Activated CD4-positive, alpha-beta memory T cell treated with anti-CD3 and anti-CD28 coated beads for 36 hours (primary cell): ENCODE measurements around the gene ABTB2. TPM values are rescaled to one million over a fixed set of nuclear protein-coding genes. Genes with fewer than 3 reads are reported as not detected.

Source experiments
- CTCF ChIA-PET: fragments of 350-600 bp; sonication (Branson Sonifier 250); formaldehyde crosslinking; loops from one replicate; lab custom pipeline; 2021; ENCODE audit warnings: antibody characterized with exemption, inconsistent platforms; lab: Charles Lee
- POLR2A ChIA-PET: fragments of 350-600 bp; sonication (Branson Sonifier 250); formaldehyde crosslinking; loops from one replicate; lab custom pipeline; 2021; ENCODE audit warnings: antibody characterized with exemption; lab: Charles Lee
- DNase-seq: peaks from one replicate; pipeline ENCODE4 v3.0.0-alpha.2; 2020
- H3K27ac Mint-ChIP-seq: one replicate; pipeline ENCODE4 v1.8.0; 2021; ENCODE audit warnings: mixed read lengths
- H3K27me3 Mint-ChIP-seq: one replicate; pipeline ENCODE4 v1.8.0; 2021; ENCODE audit warnings: mixed read lengths
- H3K36me3 Mint-ChIP-seq: one replicate; pipeline ENCODE4 v1.8.0; 2021; ENCODE audit warnings: mixed read lengths
- H3K4me1 Mint-ChIP-seq: one replicate; pipeline ENCODE4 v1.8.0; 2021; ENCODE audit warnings: low read depth, mixed read lengths
- H3K4me3 Mint-ChIP-seq: one replicate; pipeline ENCODE4 v1.8.0; 2021; ENCODE audit warnings: mild to moderate bottlenecking, mixed read lengths
- H3K9me3 Mint-ChIP-seq: one replicate; pipeline ENCODE4 v1.8.0; 2021; ENCODE audit warnings: mixed read lengths
- intact Hi-C: fragments of 100-400 bp; cut with micrococcal nuclease; formaldehyde crosslinking; loops from one replicate; pipeline ENCODE4 v1.15.1; 2023
- total RNA-seq, 2 experiments: library from RNA; stranded (reverse); gene quantifications; one replicate each; pipeline ENCODE4 v1.2.3, GENCODE V29; 2021

The ABTB2 gene
- total RNA-seq, 2 experiments from 2014 or later, result 1.8 to 1.9 TPM

DNA sequence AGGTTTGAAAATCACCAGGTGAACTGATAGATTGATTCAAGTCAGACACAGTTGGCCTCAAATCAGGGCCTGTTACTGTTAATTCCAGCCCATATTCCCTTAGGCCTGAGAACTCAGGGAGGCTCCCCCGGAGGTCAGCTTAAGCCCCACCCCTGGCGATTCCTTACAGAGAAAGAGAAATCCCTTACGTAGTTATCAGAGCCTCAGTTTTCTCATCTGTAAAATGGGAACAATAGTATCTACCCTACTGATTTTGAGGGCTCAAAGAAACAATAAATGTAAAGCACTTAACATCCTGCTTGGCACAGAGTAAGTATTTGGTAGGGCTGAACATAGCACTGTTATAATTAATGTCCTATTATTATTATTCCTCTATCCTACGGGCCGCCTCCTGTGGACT lies 158.3 kb downstream of the ABTB2 start:
- Mint-ChIP-seq H3K4me1 (peaks cover 15% of the 10 kb centered on the region), H3K27ac (no peak overlapping the region), H3K9me3 (no peaks in the 10 kb centered on the region), H3K36me3 (no peaks in the 10 kb centered on the region), H3K4me3 (no peak overlapping the region), H3K27me3 (peaks cover 3% of the 10 kb centered on the region)
- intact Hi-C loops, result no loop called here
- DNase-seq, result no peak
- CTCF ChIA-PET, result interaction anchor here (1.0 kb wide), 1 partner anchor 25 kb away, joined by 3 read pairs; no protein-coding TSS in a partner anchor
- POLR2A ChIA-PET, result no interaction called here

DNA sequence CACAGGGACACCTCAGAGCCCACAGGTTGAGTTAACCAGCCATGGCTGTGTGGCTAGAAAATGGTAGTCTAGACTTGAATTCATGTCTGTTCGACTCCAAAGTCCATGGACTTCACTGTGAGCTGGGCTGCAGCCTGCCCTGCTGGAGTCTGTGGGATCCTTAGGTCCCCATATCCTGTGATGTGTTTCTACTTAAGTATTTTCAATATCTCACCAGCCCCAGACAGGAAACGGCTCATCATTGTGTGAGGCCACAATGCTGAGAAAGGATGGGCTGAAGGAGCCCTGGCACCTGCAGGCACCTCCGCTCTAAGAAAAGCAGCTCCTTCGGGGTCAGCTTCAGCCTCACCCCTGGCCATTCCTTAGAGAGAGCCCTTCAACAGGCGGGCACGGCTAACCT lies 159.3 kb downstream of the ABTB2 start:
- CTCF ChIA-PET, result interaction anchor here (1.0 kb wide), 1 partner anchor 24 kb away, joined by 3 read pairs; no protein-coding TSS in a partner anchor

DNA sequence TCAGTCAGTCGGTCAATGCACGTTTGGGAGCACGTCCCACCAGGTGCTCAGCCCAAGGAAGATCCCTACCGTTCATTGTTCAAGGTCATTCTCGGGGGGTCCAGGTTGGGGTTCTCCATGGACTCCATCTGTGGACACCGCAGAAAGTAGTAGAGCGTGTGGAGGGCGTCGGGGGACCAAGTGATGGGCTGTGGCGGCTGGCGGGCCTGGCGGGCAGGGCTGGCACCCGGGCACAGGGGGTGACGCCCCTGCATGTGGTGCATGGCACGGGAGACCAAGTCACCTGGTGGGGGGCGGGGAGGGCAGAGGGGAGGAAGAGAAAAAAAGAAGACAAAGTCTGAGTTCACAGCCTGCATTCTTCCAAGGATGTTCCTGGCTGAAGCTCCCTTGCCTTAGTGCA lies 160.6 kb downstream of the ABTB2 start:
- Mint-ChIP-seq H3K27me3 (peaks cover 3% of the 10 kb centered on the region), H3K9me3 (no peaks in the 10 kb centered on the region), H3K36me3 (no peaks in the 10 kb centered on the region), H3K27ac (no peak overlapping the region), H3K4me3 (no peak overlapping the region), H3K4me1 (peaks cover 13% of the 10 kb centered on the region)
- ChIA-PET CTCF (no interaction called here), POLR2A (no interaction called here)
- intact Hi-C loops, result no loop called here
- DNase-seq, result no peak

More for the DNA sequence above, 159.3 kb downstream of the ABTB2 start:
- H3K4me1 Mint-ChIP-seq, result peaks cover 14% of the 10 kb centered on the region
- peak; percentile 25 for DNase-seq
- H3K4me3 Mint-ChIP-seq, result no peak overlapping the region
- no peak overlapping the region for H3K27ac Mint-ChIP-seq
- no peaks in the 10 kb centered on the region for H3K36me3 Mint-ChIP-seq
- intact Hi-C loops, result no loop called here
- peaks cover 3% of the 10 kb centered on the region for H3K27me3 Mint-ChIP-seq
- POLR2A ChIA-PET, result no interaction called here
- no peaks in the 10 kb centered on the region for H3K9me3 Mint-ChIP-seq

DNA sequence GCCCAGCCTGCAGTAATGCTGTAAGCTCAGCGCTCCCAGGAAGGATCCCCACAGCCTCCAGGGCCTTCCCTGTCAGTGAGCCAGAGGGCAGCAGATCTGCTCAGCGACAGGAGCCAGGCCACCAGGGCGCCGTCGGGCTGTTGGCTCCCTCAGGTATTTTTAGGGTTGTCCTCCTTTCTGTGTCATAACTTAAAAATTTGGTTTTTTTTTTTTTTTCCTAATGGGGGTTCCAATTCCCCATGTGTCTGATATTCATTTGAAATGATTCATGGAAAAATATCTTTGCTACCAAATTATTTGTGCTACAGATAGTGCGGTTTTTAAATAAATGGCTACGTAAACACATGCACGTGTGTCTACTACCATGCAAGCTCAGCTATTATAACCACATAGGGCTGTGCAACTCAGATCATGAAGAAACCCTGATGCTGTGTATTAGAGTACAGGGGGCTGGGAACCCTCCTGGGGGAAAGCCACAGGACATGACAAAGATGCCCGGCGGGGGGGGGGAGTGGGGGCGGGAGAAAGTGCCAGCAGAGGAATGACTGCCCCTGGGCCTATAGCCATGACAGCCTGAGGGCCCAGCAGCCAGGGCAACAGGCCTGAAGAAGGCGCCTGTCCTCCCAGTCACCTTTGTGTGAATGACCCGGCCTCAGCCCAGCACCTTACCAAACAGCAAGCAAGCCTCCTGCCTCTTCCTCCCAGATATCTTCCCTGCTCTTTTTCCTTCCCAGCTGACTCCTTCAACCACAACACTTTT lies 163.1 kb downstream of the ABTB2 start:
- ChIA-PET CTCF (no interaction called here), POLR2A (no interaction called here)
- Mint-ChIP-seq H3K27me3 (peaks cover 4% of the 10 kb centered on the region), H3K27ac (no peak overlapping the region), H3K4me3 (no peak overlapping the region), H3K36me3 (no peaks in the 10 kb centered on the region), H3K9me3 (no peaks in the 10 kb centered on the region), H3K4me1 (peaks cover 13% of the 10 kb centered on the region)
- intact Hi-C loops, result no loop called here
- no peak for DNase-seq

DNA sequence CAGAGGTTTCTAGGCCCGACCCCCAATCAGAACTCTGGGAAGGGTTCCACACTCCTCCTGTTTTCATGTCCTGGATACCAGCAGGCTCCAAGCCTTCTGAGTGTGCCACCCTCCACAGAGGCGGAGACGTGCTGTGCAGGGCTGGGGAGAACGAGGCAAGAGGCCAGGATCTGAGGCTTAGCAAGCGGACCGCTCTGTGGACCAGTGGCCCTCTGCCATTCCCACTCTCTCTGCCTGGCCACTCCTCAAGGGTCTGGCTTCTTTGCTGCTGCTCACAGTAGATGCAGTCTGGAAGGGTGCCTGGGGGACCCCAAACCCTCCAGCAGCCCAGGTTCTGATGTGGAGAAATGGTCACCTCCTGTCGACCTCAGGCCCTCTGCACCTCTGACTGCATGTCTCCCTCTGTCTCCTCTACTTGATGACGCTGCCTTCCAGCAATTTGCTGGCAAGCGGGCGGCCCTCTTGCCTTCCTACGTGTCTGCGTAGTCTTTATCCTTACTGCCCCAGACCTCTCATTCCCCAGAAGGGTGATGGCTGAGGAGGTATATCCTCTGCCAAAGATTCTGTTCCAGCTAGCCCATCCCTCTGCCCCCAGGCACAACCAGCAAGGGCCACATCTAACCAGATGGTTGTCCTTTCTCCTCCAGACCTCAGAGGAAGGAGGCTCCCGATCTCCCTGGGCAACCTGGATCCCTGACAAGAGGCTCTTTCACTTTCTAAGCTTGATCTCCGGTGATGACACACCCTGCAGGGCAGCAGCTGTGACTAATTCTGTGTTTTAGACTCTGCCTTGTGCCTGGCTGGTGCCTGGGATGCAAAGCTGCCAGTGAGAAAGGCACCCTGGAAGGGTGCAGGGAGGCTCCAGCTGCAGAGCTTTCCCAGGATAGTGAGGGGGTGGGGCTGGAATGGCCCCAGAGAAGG lies 165.1 kb downstream of the ABTB2 start:
- DNase-seq, result peak; percentile 51
- intact Hi-C loops, result loop anchor here (1.0 kb wide), 1 partner anchor 43 kb away; no protein-coding TSS in a partner anchor
- POLR2A ChIA-PET, result no interaction called here
- no peak overlapping the region for H3K27ac Mint-ChIP-seq
- peaks cover 5% of the 10 kb centered on the region for H3K4me1 Mint-ChIP-seq
- no peak overlapping the region for H3K4me3 Mint-ChIP-seq
- H3K36me3 Mint-ChIP-seq, result no peaks in the 10 kb centered on the region
- H3K27me3 Mint-ChIP-seq, result peaks cover 3% of the 10 kb centered on the region
- H3K9me3 Mint-ChIP-seq, result no peaks in the 10 kb centered on the region
- CTCF ChIA-PET, result interaction anchor here (1.0 to 1.8 kb wide), 2 partner anchors 19 to 165 kb away, joined by 3 to 6 read pairs; partner anchors contain the start of gene ABTB2

DNA sequence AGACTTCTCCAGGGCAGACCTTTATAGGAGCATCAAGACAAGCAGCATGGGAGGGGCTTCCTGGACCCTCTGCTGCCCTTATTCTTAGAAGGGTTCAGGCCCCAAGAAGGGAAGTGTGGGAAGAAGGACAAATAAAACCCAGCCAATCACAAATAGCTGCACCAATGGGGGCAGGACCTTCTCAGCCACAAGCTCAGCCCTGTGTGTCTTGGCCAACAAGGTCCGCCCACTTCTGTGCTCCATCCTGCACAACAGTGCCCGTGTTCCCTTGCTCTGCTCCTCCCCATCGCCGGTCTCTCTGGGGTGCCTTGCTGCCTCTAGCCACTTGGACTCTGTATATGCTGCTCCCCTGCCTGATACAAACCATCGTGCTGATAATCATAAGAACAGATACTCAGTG lies 166.2 kb downstream of the ABTB2 start:
- POLR2A ChIA-PET, result no interaction called here

DNA sequence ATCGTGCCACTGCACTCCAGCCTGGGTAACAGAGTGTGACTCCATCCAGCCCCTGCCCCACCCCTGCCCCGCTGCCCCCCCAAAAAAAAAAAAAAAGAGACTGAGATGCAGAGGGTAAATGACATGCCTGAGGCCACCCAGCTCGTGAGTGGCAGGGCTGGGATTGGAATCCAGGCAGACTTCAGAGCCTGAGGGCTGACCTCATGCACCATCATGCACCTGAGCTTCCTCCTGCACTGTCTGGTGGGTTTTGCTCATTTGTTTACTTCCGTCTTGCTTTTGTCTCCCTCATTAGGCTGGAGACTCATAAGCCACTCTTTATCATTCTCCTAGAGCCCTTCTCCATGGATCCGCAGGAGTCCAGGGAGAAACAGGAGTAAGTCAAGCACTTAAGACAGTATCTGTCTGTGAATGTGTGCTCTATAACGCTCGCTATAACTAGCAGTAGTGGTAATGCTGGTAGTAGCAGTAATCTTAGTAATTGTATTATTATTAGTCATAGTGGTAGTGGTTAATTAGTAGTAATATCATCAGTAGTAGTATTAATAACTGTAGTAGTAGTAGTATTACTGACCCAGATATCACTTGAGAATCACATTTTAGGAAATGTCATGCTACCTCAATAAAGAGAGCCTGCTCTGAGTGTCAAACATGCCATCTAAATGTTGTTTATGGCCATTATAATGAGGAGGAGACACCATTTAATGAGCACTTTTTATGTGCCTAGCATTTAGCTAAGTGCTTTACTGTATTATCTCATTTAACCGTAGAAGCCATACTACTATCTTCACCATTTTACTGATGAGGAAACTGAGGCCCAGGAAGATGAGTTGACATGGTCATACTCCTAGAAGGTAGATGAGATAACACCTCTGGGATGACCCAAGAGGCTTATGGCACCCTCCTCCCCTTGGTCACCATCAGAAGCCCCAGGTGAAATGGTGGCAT lies 167.3 kb downstream of the ABTB2 start:
- H3K4me3 Mint-ChIP-seq, result no peak overlapping the region
- H3K36me3 Mint-ChIP-seq, result no peaks in the 10 kb centered on the region
- intact Hi-C loops, result no loop called here
- DNase-seq, result no peak
- peaks cover 3% of the 10 kb centered on the region for H3K27me3 Mint-ChIP-seq
- H3K27ac Mint-ChIP-seq, result no peak overlapping the region
- ChIA-PET POLR2A (no interaction called here), CTCF (no interaction called here)
- no peaks in the 10 kb centered on the region for H3K9me3 Mint-ChIP-seq
- peaks cover 5% of the 10 kb centered on the region for H3K4me1 Mint-ChIP-seq

More for the DNA sequence above, 166.2 kb downstream of the ABTB2 start:
- H3K4me3 Mint-ChIP-seq, result no peak overlapping the region
- no peaks in the 10 kb centered on the region for H3K36me3 Mint-ChIP-seq
- no peak overlapping the region for H3K27ac Mint-ChIP-seq
- H3K4me1 Mint-ChIP-seq, result peaks cover 5% of the 10 kb centered on the region
- DNase-seq, result no peak
- intact Hi-C loops, result no loop called here
- H3K9me3 Mint-ChIP-seq, result no peaks in the 10 kb centered on the region
- CTCF ChIA-PET, result no interaction called here
- H3K27me3 Mint-ChIP-seq, result peaks cover 3% of the 10 kb centered on the region

DNA sequence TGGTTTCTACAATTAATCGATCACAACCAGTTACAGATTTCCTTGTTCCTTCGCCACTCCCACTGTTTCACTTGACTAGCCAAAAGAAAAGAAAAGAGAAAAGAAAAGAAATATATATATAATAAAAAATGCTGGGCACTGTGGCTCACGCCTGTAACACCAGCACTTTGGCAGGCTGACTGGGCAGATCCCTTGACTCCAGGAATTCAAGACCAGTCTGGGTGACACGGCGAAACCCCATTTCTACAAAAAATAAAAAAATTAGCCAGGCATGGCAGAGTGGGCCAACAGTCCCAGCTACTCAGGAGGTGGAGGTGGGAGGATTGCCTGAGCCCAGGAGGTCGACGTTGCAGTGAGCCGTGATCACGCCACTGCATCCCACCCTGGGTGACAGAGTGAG lies 168.6 kb downstream of the ABTB2 start:
- Mint-ChIP-seq H3K27me3 (peaks cover 3% of the 10 kb centered on the region), H3K36me3 (no peaks in the 10 kb centered on the region)
- CTCF ChIA-PET, result no interaction called here

DNA sequence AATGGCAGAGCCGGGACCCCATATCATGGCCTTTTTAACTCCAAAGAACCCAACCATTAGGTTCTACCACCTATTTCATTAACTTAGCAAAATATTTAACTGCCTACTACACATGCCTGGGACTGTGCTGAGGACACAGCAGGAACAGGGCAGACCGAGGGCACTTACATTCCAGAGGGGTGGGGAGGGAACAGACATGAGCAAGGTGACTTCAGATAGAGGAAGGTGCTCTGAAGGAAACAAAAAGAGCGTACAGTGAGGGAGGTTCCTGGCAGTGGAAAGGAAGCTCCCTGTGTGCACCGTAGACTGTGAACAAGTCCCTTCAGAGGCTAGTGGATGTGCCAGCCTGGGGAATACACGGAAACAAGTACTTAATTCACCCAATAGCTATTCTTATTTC lies 169.6 kb downstream of the ABTB2 start:
- H3K27me3 Mint-ChIP-seq, result peaks cover 3% of the 10 kb centered on the region
- POLR2A ChIA-PET, result no interaction called here
- H3K4me3 Mint-ChIP-seq, result no peak overlapping the region
- H3K4me1 Mint-ChIP-seq, result peaks cover 5% of the 10 kb centered on the region
- no peak overlapping the region for H3K27ac Mint-ChIP-seq
- CTCF ChIA-PET, result interaction anchor here (5.0 kb wide), 1 partner anchor 14 kb away, joined by 32 read pairs; no protein-coding TSS in a partner anchor
- intact Hi-C loops, result no loop called here
- H3K9me3 Mint-ChIP-seq, result no peaks in the 10 kb centered on the region
- H3K36me3 Mint-ChIP-seq, result no peaks in the 10 kb centered on the region
- DNase-seq, result no peak

More for the DNA sequence above, 168.6 kb downstream of the ABTB2 start:
- POLR2A ChIA-PET, result no interaction called here
- Mint-ChIP-seq H3K4me1 (peaks cover 5% of the 10 kb centered on the region), H3K27ac (no peak overlapping the region), H3K4me3 (no peak overlapping the region), H3K9me3 (no peaks in the 10 kb centered on the region)
- intact Hi-C loops, result no loop called here
- no peak for DNase-seq

DNA sequence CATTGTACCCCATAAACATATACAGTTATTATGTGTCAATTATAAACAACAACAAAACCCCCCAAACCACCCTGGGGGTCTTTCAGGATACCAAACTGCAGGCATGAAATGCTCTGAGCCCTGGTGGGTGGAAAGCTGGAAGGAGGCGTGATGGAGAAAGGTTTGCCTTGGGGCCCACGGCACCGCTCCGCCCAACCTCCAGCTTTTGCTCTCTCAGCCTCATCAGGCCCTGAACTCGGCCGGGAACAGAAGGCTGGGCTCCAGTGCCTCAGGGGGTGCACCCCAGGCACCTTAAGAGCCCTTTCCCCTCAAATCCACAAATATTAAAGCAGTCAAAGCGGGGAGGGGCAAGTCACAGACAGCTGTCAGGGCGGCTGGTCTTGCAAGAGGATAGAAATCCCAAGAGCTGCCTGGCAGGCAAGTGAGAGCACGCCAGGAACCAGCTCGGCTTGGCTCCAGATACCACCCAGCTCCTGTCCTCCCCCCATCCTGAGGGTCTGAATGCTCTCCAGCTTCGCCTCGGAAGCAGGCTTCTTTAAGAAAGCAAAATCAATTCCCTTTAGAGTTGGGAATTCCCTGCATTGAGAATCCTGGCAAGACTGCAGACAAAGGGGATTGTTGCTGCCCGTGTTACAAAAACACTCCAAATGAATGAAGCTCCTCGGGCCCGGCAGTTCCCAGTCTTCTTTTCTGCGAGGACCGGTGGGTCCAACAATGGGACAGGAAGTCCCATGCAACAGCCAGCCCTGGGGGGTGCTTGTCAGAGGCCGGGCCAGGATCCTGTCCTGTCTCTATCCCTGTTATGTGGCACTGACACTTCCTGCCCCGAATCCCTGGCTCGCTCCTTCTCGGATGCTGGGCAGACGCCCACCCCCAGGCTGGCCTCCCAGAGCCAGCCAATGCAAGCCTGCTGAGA lies 171.6 kb downstream of the ABTB2 start:
- H3K27me3 Mint-ChIP-seq, result peaks cover 3% of the 10 kb centered on the region
- DNase-seq, result no peak
- ChIA-PET POLR2A (no interaction called here), CTCF (interaction anchor here (0.6 to 5.0 kb wide), 3 partner anchors 12 to 695 kb away, joined by 3 to 32 read pairs (median 3); no protein-coding TSS in a partner anchor)
- H3K4me1 Mint-ChIP-seq, result peaks cover 4% of the 10 kb centered on the region
- no peaks in the 10 kb centered on the region for H3K9me3 Mint-ChIP-seq
- no peaks in the 10 kb centered on the region for H3K36me3 Mint-ChIP-seq
- intact Hi-C loops, result no loop called here
- H3K27ac Mint-ChIP-seq, result no peak overlapping the region
- H3K4me3 Mint-ChIP-seq, result no peak overlapping the region
